GM12878 (cell line): Measurements from ENCODE around the gene FGFR2. TPM values are rescaled to one million over a fixed set of nuclear protein-coding genes. Genes with fewer than 3 reads are reported as not detected.

Experiments
- ATAC-seq: fragments of 200-7000 bp; cut with Tn5 transposase; 3 replicates; pipeline ENCODE4 v1.9.1; 2020; ENCODE audit warnings: mild to moderate bottlenecking, moderate library complexity
- BruUV-seq: library from RNA; stranded (reverse); fragments of 400-500 nt; replicated peaks from 2 replicates; lab custom pipeline; 2021; lab: Mats Ljungman, UMichigan
- CTCF ChIA-PET: fragments of 300-600 bp; sonication (Branson Sonifier 250); formaldehyde crosslinking; extraction: SDS; loops from one replicate; lab custom pipeline; 2021; ENCODE audit warnings: inconsistent platforms; lab: Yijun Ruan, JAX
- POLR2A ChIA-PET: fragments of 350-600 bp; formaldehyde crosslinking; extraction: SDS; loops from one replicate; lab custom pipeline; 2021; ENCODE audit warnings: inconsistent platforms; lab: Charles Lee
- RAD21 ChIA-PET: fragments of 300-600 bp; sonication (Branson Sonifier 250); formaldehyde crosslinking; loops from one replicate; lab custom pipeline; 2023; ENCODE audit warnings: antibody characterized with exemption; ENCODE audit not compliant: unreplicated experiment; lab: Charles Lee
- SMC1A ChIA-PET: fragments of 300-600 bp; sonication (Branson Sonifier 250); formaldehyde crosslinking; loops from one replicate; lab custom pipeline; 2023; ENCODE audit not compliant: unreplicated experiment, uncharacterized antibody; lab: Charles Lee
- DNase-seq: peaks from one replicate; pipeline ENCODE4 v3.0.0-alpha.2; 2011; ENCODE audit warnings: low read depth, low spot score
- FAIRE-seq: peaks from 3 replicates; lab custom pipeline; 2011; peaks lifted over from hg19 to GRCh38; lab: Jason Lieb, UNC
- H2AFZ ChIP-seq: 2 replicates; pipeline ENCODE4 v1.6.0; 2011; ENCODE audit warnings: low read depth, low read length, control low read depth; ENCODE audit not compliant: control insufficient read depth
- H3K27ac ChIP-seq: 2 replicates; pipeline ENCODE4 v1.5.1; 2011; ENCODE audit warnings: control low read depth; ENCODE audit not compliant: control insufficient read depth, insufficient read depth
- H3K27me3 ChIP-seq, 2 experiments: replicated peaks in 1 of 2; 2 replicates each; pipeline versions ENCODE4 v1.6.0 to v1.6.1; 2011; ENCODE audit warnings: low read length in 1 of 2; ENCODE audit not compliant: control insufficient read depth in 2 of 2, insufficient read depth in 2 of 2
- H3K36me3 ChIP-seq, 2 experiments: 2 replicates each; pipeline ENCODE4 v1.5.1; 2011; ENCODE audit warnings: low read length in 1 of 2; ENCODE audit not compliant: control insufficient read depth in 2 of 2, insufficient read depth in 2 of 2
- H3K4me1 ChIP-seq: 2 replicates; pipeline ENCODE4 v1.6.1; 2011; ENCODE audit warnings: mild to moderate bottlenecking, low read length, moderate library complexity, mixed read lengths; ENCODE audit not compliant: control insufficient read depth, insufficient read depth
- H3K4me2 ChIP-seq: 2 replicates; pipeline ENCODE4 v1.6.0; 2011; ENCODE audit warnings: control low read depth; ENCODE audit not compliant: control insufficient read depth, insufficient read depth
- H3K4me3 ChIP-seq: fragments of 200-600 bp; sonication (generic); 2 replicates; pipeline ENCODE4 v1.5.1; 2016
- H3K79me2 ChIP-seq: 2 replicates; pipeline ENCODE4 v1.6.0; 2011; ENCODE audit warnings: low read length; ENCODE audit not compliant: control insufficient read depth, insufficient read depth
- H3K9ac ChIP-seq: 2 replicates; pipeline ENCODE4 v1.8.0; 2011; ENCODE audit warnings: low read length, control low read depth, mixed read lengths; ENCODE audit not compliant: control insufficient read depth, insufficient read depth
- H3K9me3 ChIP-seq: replicated peaks from 3 replicates; pipeline ENCODE4 v1.5.1; 2011; ENCODE audit warnings: mild to moderate bottlenecking, low read length; ENCODE audit not compliant: control insufficient read depth, insufficient read depth
- H4K20me1 ChIP-seq: 2 replicates; pipeline ENCODE4 v1.6.0; 2011; ENCODE audit not compliant: control insufficient read depth, insufficient read depth
- ATF2 ChIP-seq: IDR thresholded peaks from 2 replicates; pipeline ENCODE4 v1.6.1; 2012; ENCODE audit warnings: low read length, inconsistent platforms
- JUND ChIP-seq: IDR thresholded peaks from 2 replicates; pipeline ENCODE4 v1.6.1; 2012; ENCODE audit warnings: low read depth, mild to moderate bottlenecking, low read length, improper control_type of control experiment, moderate library complexity
- POLR2AphosphoS2 ChIP-seq: IDR thresholded peaks from 2 replicates; pipeline ENCODE4 v1.6.1; 2011; ENCODE audit warnings: low read depth, mild to moderate bottlenecking, low read length, improper control_type of control experiment, moderate library complexity
- RAD21 ChIP-seq: IDR thresholded peaks from 2 replicates; pipeline ENCODE4 v1.6.1; 2011; ENCODE audit warnings: mild to moderate bottlenecking, low read depth, low read length, moderate library complexity; ENCODE audit not compliant: insufficient read depth
- SKIL ChIP-seq: fragments of 450-650 bp; IDR thresholded peaks from 2 replicates; pipeline ENCODE4 v1.6.1; 2017; ENCODE audit warnings: mild to moderate bottlenecking, low read depth, inconsistent platforms; ENCODE audit not compliant: poor library complexity, severe bottlenecking
- SMC3 ChIP-seq: IDR thresholded peaks from 2 replicates; pipeline ENCODE4 v1.6.1; 2011; ENCODE audit warnings: low read length, improper control_type of control experiment, borderline replicate concordance
- ZBTB11 ChIP-seq: fragments of 450-650 bp; formaldehyde crosslinking; IDR thresholded peaks from 2 replicates; pipeline ENCODE4 v1.5.0; 2022; ENCODE audit warnings: mild to moderate bottlenecking, missing genetic modification characterization
- WGBS: methylation state at CpG from one replicate; pipeline ENCODE4 v1.1.6; 2016; ENCODE audit warnings: low lambda C conversion rate; ENCODE audit not compliant: insufficient replicate concordance, insufficient coverage; ENCODE audit errors: missing lambda C conversion rate; 5-methylcytosine and 5-hydroxymethylcytosine counted together
- in situ Hi-C: fragments of 300-500 bp; cut with MboI; formaldehyde crosslinking; loops from 9 replicates; pipeline ENCODE4 v1.14.3; 2018; ENCODE audit warnings: mixed read lengths
- intact Hi-C: fragments of 100-400 bp; cut with micrococcal nuclease; formaldehyde crosslinking; loops from one replicate; pipeline ENCODE4 v1.14.2; 2022; ENCODE audit not compliant: unreplicated experiment
- polyA plus RNA-seq, 11 experiments: library from polyadenylated mRNA; depleted of rRNA in 4 of 11; unstranded in 6 of 11; stranded (reverse) in 5 of 11; fragments of >200 nt; fragmentation: Nextera tagmentation in 4 of 11; fragmentation: Illumina TruSeq in 1 of 11; extraction: Ambion mirVana in 4 of 11; extraction: Trizol in 1 of 11; gene quantifications; 1 replicate in 1 of 11; 2 replicates in 10 of 11; pipeline versions ENCODE4 v1.2.1 to v1.2.3, GENCODE V29; 2011 to 2016; ENCODE audit warnings: inconsistent platforms in 2 of 11, missing spikeins in 2 of 11, low read depth in 1 of 11
- total RNA-seq, 4 experiments: library from RNA; depleted of rRNA in 3 of 4; stranded (reverse); fragments of >200 nt in 3 of 4; fragmentation: Illumina TruSeq in 1 of 4; extraction: Trizol in 1 of 4; gene quantifications; 2 replicates each; pipeline versions ENCODE4 v1.2.1 to v1.2.3, GENCODE V29; 2013 to 2021
- TF ChIP-seq, protein P1 (sequence below): fragments of 450-650 bp; conservative IDR thresholded peaks from 2 replicates; pipeline ENCODE4 v1.6.1; 2017; ENCODE audit warnings: mild to moderate bottlenecking, moderate library complexity
- TF ChIP-seq, protein P2 (sequence below): fragments of 450-650 bp; formaldehyde crosslinking; IDR thresholded peaks from 2 replicates; pipeline ENCODE4 v1.4.0; 2022; ENCODE audit warnings: mild to moderate bottlenecking, moderate library complexity

FGFR2 gene
- total and polyA plus RNA-seq, 10 of the 15 experiments (the other 5 are each of a cell fraction or from before 2014, with no cell fraction given) = 0.04 to 0.15 TPM; not detected in 8

DNA sequence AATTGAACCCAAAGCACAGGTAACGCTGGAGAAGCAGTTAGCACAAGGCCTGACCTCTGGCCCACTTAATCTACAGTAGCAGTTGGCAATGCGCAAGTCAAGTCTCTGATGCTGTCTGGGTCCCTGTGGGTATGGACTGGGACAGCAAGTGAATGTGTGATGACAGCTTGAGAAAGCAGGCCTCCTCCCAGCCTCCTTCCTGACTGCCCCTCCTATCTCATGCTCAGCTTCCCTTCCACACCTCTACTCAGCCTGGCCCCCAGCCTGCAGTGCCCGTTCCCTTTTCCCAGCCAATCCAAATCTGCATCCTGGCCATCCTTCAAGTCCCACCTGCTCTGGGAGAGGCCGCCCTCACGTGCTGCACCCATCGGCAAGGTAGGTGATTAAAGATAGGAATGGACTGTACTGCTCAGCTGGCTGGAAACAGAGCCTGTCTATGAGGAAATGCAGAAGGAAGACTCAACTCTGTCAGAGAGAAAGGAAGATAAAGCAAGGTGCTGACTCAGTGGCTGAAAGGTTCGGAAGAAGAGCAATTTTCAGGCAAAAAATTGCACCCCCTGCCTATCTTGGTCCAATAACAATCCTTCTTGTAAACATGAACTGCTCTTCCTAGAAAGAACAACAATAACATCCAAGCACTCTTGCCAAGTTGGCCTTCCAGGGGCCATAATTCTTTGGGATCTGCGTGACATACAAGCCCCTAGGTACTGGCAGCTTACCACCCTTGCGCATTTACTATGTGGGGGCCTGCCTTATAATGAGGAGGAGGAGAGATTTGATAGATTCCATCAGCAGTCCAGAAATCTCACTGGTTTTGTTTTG is 16.6 kb upstream of the FGFR2 start:
- ChIA-PET CTCF (no interaction called here), POLR2A (no interaction called here), SMC1A (no interaction called here), RAD21 (no interaction called here)
- FAIRE-seq (no peak), ATAC-seq (no peak), DNase-seq (no peak)
- peaks cover 3% of the 10 kb centered on the region; the same call in 1 of the 3 replicates for H3K9me3 ChIP-seq
- H3K4me2 ChIP-seq = no peak overlapping the region
- intact Hi-C loops = no loop called here
- no peaks in the 10 kb centered on the region for H3K36me3 ChIP-seq
- no peaks in the 10 kb centered on the region for H3K4me1 ChIP-seq
- H3K4me3 ChIP-seq = no peak overlapping the region
- no peak overlapping the region for H3K27ac ChIP-seq
- no peak overlapping the region for H3K9ac ChIP-seq
- no peaks in the 10 kb centered on the region for H4K20me1 ChIP-seq
- H3K27me3 ChIP-seq = no peaks in the 10 kb centered on the region; a peak in 1 of 4 replicates
- no peak overlapping the region for H2AFZ ChIP-seq
- BruUV-seq = no TSS peak
- in situ Hi-C loops = loop anchor here (5.0 kb wide), 1 partner anchor 673 kb away; no protein-coding TSS in a partner anchor
- no peaks in the 10 kb centered on the region for H3K79me2 ChIP-seq
- 45% methylated on average over 9 of the region's 9 CpGs for WGBS
- TF ChIP-seq JUND (no peak), ZBTB11 (CRISPR knock-in tag) (no peak), RAD21 (no peak), ATF2 (no peak), SMC3 (no peak), POLR2AphosphoS2 (no peak), SKIL (no peak)
- TF ChIP-seq, protein P1, sequence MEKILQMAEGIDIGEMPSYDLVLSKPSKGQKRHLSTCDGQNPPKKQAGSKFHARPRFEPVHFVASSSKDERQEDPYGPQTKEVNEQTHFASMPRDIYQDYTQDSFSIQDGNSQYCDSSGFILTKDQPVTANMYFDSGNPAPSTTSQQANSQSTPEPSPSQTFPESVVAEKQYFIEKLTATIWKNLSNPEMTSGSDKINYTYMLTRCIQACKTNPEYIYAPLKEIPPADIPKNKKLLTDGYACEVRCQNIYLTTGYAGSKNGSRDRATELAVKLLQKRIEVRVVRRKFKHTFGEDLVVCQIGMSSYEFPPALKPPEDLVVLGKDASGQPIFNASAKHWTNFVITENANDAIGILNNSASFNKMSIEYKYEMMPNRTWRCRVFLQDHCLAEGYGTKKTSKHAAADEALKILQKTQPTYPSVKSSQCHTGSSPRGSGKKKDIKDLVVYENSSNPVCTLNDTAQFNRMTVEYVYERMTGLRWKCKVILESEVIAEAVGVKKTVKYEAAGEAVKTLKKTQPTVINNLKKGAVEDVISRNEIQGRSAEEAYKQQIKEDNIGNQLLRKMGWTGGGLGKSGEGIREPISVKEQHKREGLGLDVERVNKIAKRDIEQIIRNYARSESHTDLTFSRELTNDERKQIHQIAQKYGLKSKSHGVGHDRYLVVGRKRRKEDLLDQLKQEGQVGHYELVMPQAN = no peak
- TF ChIP-seq, protein P2, sequence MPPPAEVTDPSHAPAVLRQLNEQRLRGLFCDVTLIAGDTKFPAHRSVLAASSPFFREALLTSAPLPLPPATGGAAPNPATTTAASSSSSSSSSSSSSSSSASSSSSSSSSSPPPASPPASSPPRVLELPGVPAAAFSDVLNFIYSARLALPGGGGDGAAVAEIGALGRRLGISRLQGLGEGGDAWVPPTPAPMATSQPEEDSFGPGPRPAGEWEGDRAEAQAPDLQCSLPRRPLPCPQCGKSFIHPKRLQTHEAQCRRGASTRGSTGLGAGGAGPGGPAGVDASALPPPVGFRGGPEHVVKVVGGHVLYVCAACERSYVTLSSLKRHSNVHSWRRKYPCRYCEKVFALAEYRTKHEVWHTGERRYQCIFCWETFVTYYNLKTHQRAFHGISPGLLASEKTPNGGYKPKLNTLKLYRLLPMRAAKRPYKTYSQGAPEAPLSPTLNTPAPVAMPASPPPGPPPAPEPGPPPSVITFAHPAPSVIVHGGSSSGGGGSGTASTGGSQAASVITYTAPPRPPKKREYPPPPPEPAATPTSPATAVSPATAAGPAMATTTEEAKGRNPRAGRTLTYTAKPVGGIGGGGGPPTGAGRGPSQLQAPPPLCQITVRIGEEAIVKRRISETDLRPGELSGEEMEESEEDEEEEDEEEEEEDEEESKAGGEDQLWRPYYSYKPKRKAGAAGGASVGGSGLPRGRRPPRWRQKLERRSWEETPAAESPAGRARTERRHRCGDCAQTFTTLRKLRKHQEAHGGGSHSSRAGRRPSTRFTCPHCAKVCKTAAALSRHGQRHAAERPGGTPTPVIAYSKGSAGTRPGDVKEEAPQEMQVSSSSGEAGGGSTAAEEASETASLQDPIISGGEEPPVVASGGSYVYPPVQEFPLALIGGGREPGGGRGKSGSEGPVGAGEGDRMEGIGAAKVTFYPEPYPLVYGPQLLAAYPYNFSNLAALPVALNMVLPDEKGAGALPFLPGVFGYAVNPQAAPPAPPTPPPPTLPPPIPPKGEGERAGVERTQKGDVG (CRISPR knock-in tag) = no peak
